Heart left ventricle (tissue), 16 donors: ENCODE measurements around the gene THAP4. TPM values are rescaled to one million over a fixed set of nuclear protein-coding genes. Genes with fewer than 3 reads are reported as not detected.

Experiments used
- ATAC-seq, 4 donors: fragments of 200-7000 bp; cut with Tn5 transposase; one replicate each; pipeline ENCODE4 v1.9.1; 2020 to 2022; ENCODE audit warnings: moderate library complexity in 4 of 4, mild to moderate bottlenecking in 3 of 4, moderate number of reproducible peaks in 1 of 4
- DNase-seq, 5 donors: peaks; one replicate each; pipeline ENCODE4 v3.0.0-alpha.2; 2020
- H3K27ac ChIP-seq, 12 donors: fragments of 200-600 bp; sonication (generic) in 4 of 12; one replicate each; pipeline versions ENCODE4 v1.5.0 to v1.8.0; 2016 to 2022; ENCODE audit warnings: mild to moderate bottlenecking in 2 of 12
- H3K27me3 ChIP-seq, 9 donors: fragments of 200-600 bp; sonication (generic) in 2 of 9; one replicate each; pipeline versions ENCODE4 v1.5.1 to v1.8.0; 2016 to 2022; ENCODE audit warnings: mild to moderate bottlenecking in 3 of 9
- H3K36me3 ChIP-seq, 9 donors: fragments of 200-600 bp; sonication (generic) in 2 of 9; one replicate each; pipeline versions ENCODE4 v1.5.0 to v1.8.0; 2018 to 2022; ENCODE audit warnings: mild to moderate bottlenecking in 2 of 9
- H3K4me1 ChIP-seq, 12 donors: fragments of 200-600 bp; sonication (generic) in 4 of 12; one replicate each; pipeline versions ENCODE4 v1.5.0 to v1.8.0; 2016 to 2022; ENCODE audit warnings: mild to moderate bottlenecking in 3 of 12
- H3K4me3 ChIP-seq, 12 donors: fragments of 200-600 bp; sonication (generic) in 4 of 12; one replicate each; pipeline versions ENCODE4 v1.5.0 to v1.8.0; 2017 to 2022; ENCODE audit warnings: mild to moderate bottlenecking in 9 of 12, moderate library complexity in 4 of 12
- H3K9me3 ChIP-seq, 12 donors: fragments of 200-600 bp; sonication (generic) in 4 of 12; one replicate each; pipeline versions ENCODE4 v1.5.0 to v1.8.0; 2016 to 2022; ENCODE audit warnings: mild to moderate bottlenecking in 1 of 12
- CTCF ChIP-seq, 12 donors: fragments of 200-600 bp; sonication (generic) in 4 of 12; IDR thresholded peaks; one replicate each; pipeline versions ENCODE4 v1.5.0 to v1.8.0; 2018 to 2022; ENCODE audit warnings: antibody characterized with exemption in 12 of 12, mild to moderate bottlenecking in 5 of 12
- POLR2A ChIP-seq, 2 donors: fragments of 450-650 bp; IDR thresholded peaks; one replicate each; pipeline ENCODE4 v1.6.1; 2017; ENCODE audit warnings: antibody characterized with exemption in 2 of 2, mild to moderate bottlenecking in 2 of 2, moderate library complexity in 2 of 2
- WGBS, 4 donors: extraction: QIAGEN DNeasy Blood & Tissue Kit in 2 of 4; methylation state at CpG; one replicate each; pipeline versions ENCODE4 v1.1.5 to v1.1.7; 2013 to 2018; 5-methylcytosine and 5-hydroxymethylcytosine counted together
- intact Hi-C, 10 donors: fragments of 100-400 bp; cut with DNase I; formaldehyde crosslinking; loops; one replicate each; pipeline versions ENCODE4 v1.11.1 to v1.14.2; 2022
- polyA plus RNA-seq, 2 donors: library from polyadenylated mRNA; stranded (reverse); fragments of 200-250 nt; gene quantifications; one replicate each; pipeline ENCODE4 v1.2.3, GENCODE V29; 2013
- total RNA-seq, 9 donors: library from RNA; depleted of rRNA in 2 of 9; stranded (reverse); fragments of >200 nt in 2 of 9; fragmentation: NEBNext Ultra II Directional in 3 of 9; extraction: Animal tissue kit (Norgen Biotek cat#: 25700) in 3 of 9; gene quantifications; one replicate each; pipeline versions ENCODE4 v1.1.0 to v1.2.4, GENCODE V29; 2016 to 2023
- donor health status: ischemic (EF 13 %, LVEDD 7.1; RV severe dilation, severe dysfunction).
- donor health status: healthy with polysubstance abuse.
- donor health status: DM: no; HTN: yes; CAD: no.
- donor health status: DM: no; HTN: no; CAD: no.
- donor health status: ischemic (EF 25% LVEDD 6.9; RV normal size, moderate dysfunction).
- donor health status: ischemic (EF 25% LVEDD 5.7; RV mildly dilated, moderate dysfunction).
- donor health status: healthy.
- donor health status: DM: yes; HTN: yes; CAD: no.
- donor health status: ischemic (EF 35%, LVEDD 5.7; RV mildly dilated, moderate dysfunction).
- donor health status: nonischemic (EF 11% LVEDD 7.7; RV severe dilation, severe dysfunction).
- donor health status: DM: yes; HTN: yes; CAD: no.
- donor health status: PGD.
- donor health status: ischemic (EF 29% LVEDD 5.4; RV normal size, mild dysfunction).
- donor health status: nonischemic (EF 23%, LVEDD 6.1; RV moderate dilation, normal function).

Gene THAP4
- total and polyA plus RNA-seq, 11 donors, result 61.7 to 110 (median 80.4) TPM

- no peak for ATAC-seq
- Histone ChIP-seq H3K36me3 (no peaks in the 10 kb centered on the region), H3K27me3 (peaks cover 0 to 6% (median 0%) of the 10 kb centered on the region in 9 donors), H3K27ac (no peak overlapping the region), H3K4me1 (peaks cover 0 to 6% (median 0%) of the 10 kb centered on the region in 12 donors), H3K9me3 (no peaks in the 10 kb centered on the region), H3K4me3 (no peak overlapping the region)
- TF ChIP-seq POLR2A (IDR thresholded peaks at IDR 0.05) (no peak), CTCF (IDR thresholded peaks at IDR 0.05) (no peak)
- intact Hi-C loops, result no loop called here
- DNase-seq, result no peak
- WGBS, 4 donors, result 81 to 94% (median 85%) methylated on average over 9 to 17 of the region's 17 CpGs
Measured at GRCh38 chr2:241534701-241535375, 102.1 kb downstream of the THAP4 start.

Other genes starting within 250 kb of the THAP4 start
- 100 to 1,000 TPM in 4 of 9 donors, 10 to 100 TPM in 5; 76.8 to 186 (median 94.7) TPM for gene STK25, start 128.6 kb downstream of the THAP4 start, total RNA-seq
- 100 to 1,000 TPM in 1 of 2 donors, 10 to 100 TPM in 1; 94.8 to 156 TPM for gene STK25, start 128.6 kb downstream of the THAP4 start, polyA plus RNA-seq
- 10 to 100 TPM in 3 of 9 donors, 1 to 10 TPM in 6; 1.7 to 22.3 (median 8.4) TPM for gene BOK, start 78.4 kb downstream of the THAP4 start, total RNA-seq
- gene BOK, start 78.4 kb downstream of the THAP4 start, polyA plus RNA-seq, result 1 to 10 TPM; 1.4 to 9.6 TPM
- gene ATG4B, start 535 bp upstream of the THAP4 start, total RNA-seq, result 10 to 100 TPM; 37.8 to 67.9 (median 48.3) TPM
- gene ATG4B, start 535 bp upstream of the THAP4 start, polyA plus RNA-seq, result 10 to 100 TPM; 35.9 to 75.1 TPM
- gene DTYMK, start 49.7 kb upstream of the THAP4 start, total RNA-seq, result 10 to 100 TPM in 2 of 9 donors, 1 to 10 TPM in 7; 7.5 to 21.0 (median 8.5) TPM
- 10 to 100 TPM in 1 of 2 donors, 1 to 10 TPM in 1; 9.7 to 19.6 TPM for gene DTYMK, start 49.7 kb upstream of the THAP4 start, polyA plus RNA-seq
- 10 to 100 TPM; 11.8 to 29.3 (median 18.2) TPM for gene ING5, start 64.9 kb upstream of the THAP4 start, total RNA-seq
- gene ING5, start 64.9 kb upstream of the THAP4 start, polyA plus RNA-seq, result 10 to 100 TPM; 18.0 to 27.5 TPM
- 10 to 100 TPM in 8 of 9 donors, 1 to 10 TPM in 1; 9.2 to 24.1 (median 20.9) TPM for gene D2HGDH, start 97.5 kb upstream of the THAP4 start, total RNA-seq
- gene D2HGDH, start 97.5 kb upstream of the THAP4 start, polyA plus RNA-seq, result 10 to 100 TPM in 1 of 2 donors, 1 to 10 TPM in 1; 7.6 to 19.8 TPM
- 1 to 10 TPM in 1 of 9 donors, under 1 TPM in 1, not detected in 7; 0.21 to 1.7 TPM for gene GAL3ST2, start 139.7 kb upstream of the THAP4 start, total RNA-seq
- gene GAL3ST2, start 139.7 kb upstream of the THAP4 start, polyA plus RNA-seq, result not detected
- gene NEU4, start 172.0 kb upstream of the THAP4 start, total RNA-seq, result 1 to 10 TPM in 1 of 9 donors, under 1 TPM in 4, not detected in 4; 0.21 to 1.4 (median 0.45) TPM
- under 1 TPM; 0.07 to 0.50 TPM for gene NEU4, start 172.0 kb upstream of the THAP4 start, polyA plus RNA-seq
- gene PDCD1, start 221.7 kb upstream of the THAP4 start, total RNA-seq, result 1 to 10 TPM in 5 of 9 donors, under 1 TPM in 4; 0.27 to 7.6 (median 1.3) TPM
- gene PDCD1, start 221.7 kb upstream of the THAP4 start, polyA plus RNA-seq, result 1 to 10 TPM; 3.3 to 4.7 TPM
- not detected for gene RTP5, start 232.6 kb upstream of the THAP4 start, total RNA-seq
- not detected for gene RTP5, start 232.6 kb upstream of the THAP4 start, polyA plus RNA-seq